Kidney (tissue), 14 donors: ENCODE results near the gene RBBP8NL. TPM values are rescaled to one million over a fixed set of nuclear protein-coding genes. Genes with fewer than 3 reads are reported as not detected.

Experiments used
- DNase-seq, 5 donors: peaks; one replicate each; pipeline ENCODE4 v3.0.0-alpha.2; 2013 to 2020
- FAIRE-seq: peaks from 2 replicates; lab custom pipeline; 2012; peaks lifted over from hg19 to GRCh38; lab: Jason Lieb, UNC
- H3K27ac ChIP-seq, 2 donors: one replicate each; pipeline ENCODE4 v1.7.0; 2013; ENCODE audit warnings: low read depth in 2 of 2, low read length in 2 of 2, inconsistent platforms in 1 of 2
- H3K27me3 ChIP-seq: one replicate; pipeline ENCODE4 v1.7.1; 2013; ENCODE audit warnings: low read length, inconsistent platforms; ENCODE audit not compliant: control insufficient read depth, insufficient read depth
- H3K36me3 ChIP-seq, 3 donors: one replicate each; pipeline versions ENCODE4 v1.7.0 to v1.7.1; 2013; ENCODE audit warnings: low read length in 3 of 3, control low read depth in 1 of 3, inconsistent platforms in 1 of 3; ENCODE audit not compliant: insufficient read depth in 3 of 3, control insufficient read depth in 2 of 3
- H3K4me1 ChIP-seq, 3 donors: one replicate each; pipeline versions ENCODE4 v1.7.0 to v1.7.1; 2013; ENCODE audit warnings: low read length in 3 of 3, inconsistent platforms in 1 of 3, low read depth in 1 of 3; ENCODE audit not compliant: control insufficient read depth in 2 of 3, insufficient read depth in 2 of 3
- H3K4me3 ChIP-seq, 3 donors: one replicate each; pipeline versions ENCODE4 v1.7.0 to v1.8.1; 2013; ENCODE audit warnings: low read length in 3 of 3, control low read depth in 1 of 3, inconsistent platforms in 1 of 3
- H3K9ac ChIP-seq, 3 donors: one replicate each; pipeline versions ENCODE4 v1.7.0 to v1.7.1; 2013; ENCODE audit warnings: low read length in 3 of 3, control low read depth in 1 of 3, inconsistent platforms in 1 of 3
- H3K9me3 ChIP-seq, 3 donors: one replicate each; pipeline versions ENCODE4 v1.7.0 to v1.7.1; 2013; ENCODE audit warnings: low read length in 3 of 3, control low read depth in 1 of 3, inconsistent platforms in 1 of 3; ENCODE audit not compliant: control insufficient read depth in 2 of 3, insufficient read depth in 1 of 3
- CTCF ChIP-seq: IDR thresholded peaks from 3 replicates; pipeline ENCODE4 v1.5.1; 2012; ENCODE audit warnings: mild to moderate bottlenecking, moderate library complexity, borderline replicate concordance; ENCODE audit not compliant: insufficient read depth; ENCODE audit errors: extremely low read depth
- intact Hi-C: fragments of 100-400 bp; cut with DNase I; formaldehyde crosslinking; loops from one replicate; pipeline ENCODE4 v1.11.1; 2022
- polyA plus RNA-seq: library from polyadenylated mRNA; stranded (reverse); fragments of 350-450 nt; fragmentation: Illumina TruSeq; extraction: RNeasy Lipid Tissue Mini Kit (QIAGEN cat#74804); gene quantifications from one replicate; pipeline ENCODE4 v1.2.3, GENCODE V29; 2014; ENCODE audit warnings: low read depth, low replicate concordance; ENCODE audit not compliant: insufficient read depth
- total RNA-seq: library from RNA; stranded (reverse); fragmentation: NEBNext Ultra II Directional; extraction: Animal tissue kit (Norgen Biotek cat#: 25700); gene quantifications from one replicate; pipeline ENCODE4 v1.2.1, GENCODE V29; 2021
- donor health status: control.
- donor health status: control.
- donor health status: control.
- donor health status: control.
- donor health status: control.
- donor health status: DM: yes; HTN: yes; CAD: no.
- donor health status: Normal renal cell carcinoma (clear cell type).

Gene RBBP8NL
- total and polyA plus RNA-seq, 2 donors from 2014 or later = 0.13 to 1.5 TPM

- H3K4me3 ChIP-seq = no peak overlapping the region
- no peaks in the 10 kb centered on the region for H3K27me3 ChIP-seq
- H3K36me3 ChIP-seq = no peaks in the 10 kb centered on the region
- H3K4me1 ChIP-seq = peaks cover 0 to under 1% (median 0%) of the 10 kb centered on the region in 3 donors
- DNase-seq = no peak
- no peaks in the 10 kb centered on the region for H3K9me3 ChIP-seq
- H3K27ac ChIP-seq = no peak overlapping the region
- no peak for TF ChIP-seq CTCF
- FAIRE-seq = no peak
- intact Hi-C loops = no loop called here
- no peak overlapping the region for H3K9ac ChIP-seq
These were observed 19.8 kb upstream of the RBBP8NL start for GRCh38 chr20:62446888-62447869.

GRCh38 chr20:62446481-62446880 lies 19.1 kb upstream of the RBBP8NL start:
- no peak overlapping the region for H3K9ac ChIP-seq
- no peaks in the 10 kb centered on the region for H3K4me1 ChIP-seq
- no peaks in the 10 kb centered on the region for H3K36me3 ChIP-seq
- no peak for TF ChIP-seq CTCF
- no peaks in the 10 kb centered on the region for H3K9me3 ChIP-seq
- no peak for DNase-seq
- no peak for FAIRE-seq
- no peak overlapping the region for H3K4me3 ChIP-seq
- no peaks in the 10 kb centered on the region for H3K27me3 ChIP-seq
- intact Hi-C loops = no loop called here
- H3K27ac ChIP-seq = no peak overlapping the region

- TF ChIP-seq CTCF = no peak
- no peaks in the 10 kb centered on the region for H3K27me3 ChIP-seq
- no peaks in the 10 kb centered on the region for H3K4me1 ChIP-seq
- H3K36me3 ChIP-seq = no peaks in the 10 kb centered on the region
- DNase-seq = no peak
- no peak for FAIRE-seq
- intact Hi-C loops = no loop called here
- no peak overlapping the region for H3K4me3 ChIP-seq
- H3K9me3 ChIP-seq = no peaks in the 10 kb centered on the region
- H3K9ac ChIP-seq = no peak overlapping the region
- no peak overlapping the region for H3K27ac ChIP-seq
These were observed 18.4 kb upstream of the RBBP8NL start for GRCh38 chr20:62445553-62446340.
